GM12878 (cell line): ENCODE measurements around the gene ANKRD55. TPM values are rescaled to one million over a fixed set of nuclear protein-coding genes. Genes with fewer than 3 reads are reported as not detected.
A peak's percentile ranks its signal among the peaks of the same experiment; 100 is the strongest.

Experiments
- ASH2L ChIP-seq: fragments of 300-600, 200-600 bp; sonication (generic); IDR thresholded peaks from 2 replicates; pipeline ENCODE4 v1.6.1; 2017; ENCODE audit warnings: low read depth, mild to moderate bottlenecking, borderline replicate concordance
- BCL11A ChIP-seq: IDR thresholded peaks from 2 replicates; pipeline ENCODE4 v1.6.1; 2011; ENCODE audit warnings: low read depth, low read length
- BHLHE40 ChIP-seq, 2 experiments: fragments of 450-650 bp in 1 of 2; IDR thresholded peaks; 2 replicates each; pipeline ENCODE4 v1.6.1; 2011 to 2017; ENCODE audit warnings: low read depth in 2 of 2, borderline replicate concordance in 1 of 2, improper control_type of control experiment in 1 of 2, low read length in 1 of 2, mild to moderate bottlenecking in 1 of 2
- CHD1 ChIP-seq: IDR thresholded peaks from 2 replicates; pipeline ENCODE4 v1.6.1; 2012; ENCODE audit warnings: low read depth, low read length, improper control_type of control experiment
- EGR1 ChIP-seq, 2 experiments: IDR thresholded peaks; 1 replicate in 1 of 2; 2 replicates in 1 of 2; pipeline ENCODE4 v1.6.1; 2011 to 2012; ENCODE audit warnings: low read depth in 2 of 2, low read length in 2 of 2, borderline replicate concordance in 1 of 2, mild to moderate bottlenecking in 1 of 2, moderate library complexity in 1 of 2
- ELK1 ChIP-seq: IDR thresholded peaks from 2 replicates; pipeline ENCODE4 v1.6.1; 2012; ENCODE audit warnings: low read depth, low read length, improper control_type of control experiment
- HDAC6 ChIP-seq: fragments of 200-600 bp; sonication (generic); IDR thresholded peaks from one replicate; pipeline ENCODE4 v1.8.0; 2017; ENCODE audit warnings: antibody characterized with exemption; ENCODE audit not compliant: unreplicated experiment
- KDM1A ChIP-seq: fragments of 200-600 bp; sonication (generic); IDR thresholded peaks from 2 replicates; pipeline ENCODE4 v1.6.1; 2016; ENCODE audit warnings: borderline replicate concordance
- NFIC ChIP-seq: IDR thresholded peaks from 2 replicates; pipeline ENCODE4 v1.6.1; 2012; ENCODE audit warnings: low read depth, mild to moderate bottlenecking, inconsistent platforms, low read length, moderate library complexity
- NFYA ChIP-seq: IDR thresholded peaks from 2 replicates; pipeline ENCODE4 v1.6.1; 2011; ENCODE audit warnings: low read depth, mild to moderate bottlenecking, low read length, improper control_type of control experiment, borderline replicate concordance
- POLR2A ChIP-seq: IDR thresholded peaks from 2 replicates; pipeline ENCODE4 v1.6.1; 2011; ENCODE audit warnings: low read depth, mild to moderate bottlenecking, low read length
- POU2F2 ChIP-seq: IDR thresholded peaks from 3 replicates; pipeline ENCODE4 v1.6.1; 2011; ENCODE audit warnings: low read depth, mild to moderate bottlenecking, low read length, borderline replicate concordance
- RAD21 ChIP-seq: IDR thresholded peaks from 2 replicates; pipeline ENCODE4 v1.6.1; 2011; ENCODE audit warnings: mild to moderate bottlenecking, low read depth, low read length, moderate library complexity; ENCODE audit not compliant: insufficient read depth
- RB1 ChIP-seq: fragments of 450-650 bp; formaldehyde crosslinking; IDR thresholded peaks from 2 replicates; pipeline ENCODE4 v1.6.1; 2017; ENCODE audit warnings: mild to moderate bottlenecking, borderline replicate concordance
- RBBP5 ChIP-seq: fragments of 200-600 bp; sonication (generic); conservative IDR thresholded peaks from 2 replicates; pipeline ENCODE4 v1.6.1; 2016
- RUNX3 ChIP-seq: IDR thresholded peaks from 2 replicates; pipeline ENCODE4 v1.6.1; 2012; ENCODE audit warnings: low read length, inconsistent platforms
- TCF12 ChIP-seq: IDR thresholded peaks from 2 replicates; pipeline ENCODE4 v1.6.1; 2011; ENCODE audit warnings: low read depth, mild to moderate bottlenecking, low read length
- TCF7 ChIP-seq: IDR thresholded peaks from 2 replicates; pipeline ENCODE4 v1.6.1; 2014; ENCODE audit warnings: antibody characterized with exemption, borderline replicate concordance
- polyA plus RNA-seq, 11 experiments: library from polyadenylated mRNA; depleted of rRNA in 4 of 11; unstranded in 6 of 11; stranded (reverse) in 5 of 11; fragments of >200 nt; fragmentation: Nextera tagmentation in 4 of 11; fragmentation: Illumina TruSeq in 1 of 11; extraction: Ambion mirVana in 4 of 11; extraction: Trizol in 1 of 11; gene quantifications; 1 replicate in 1 of 11; 2 replicates in 10 of 11; pipeline versions ENCODE4 v1.2.1 to v1.2.3, GENCODE V29; 2011 to 2016; ENCODE audit warnings: inconsistent platforms in 2 of 11, missing spikeins in 2 of 11, low read depth in 1 of 11
- total RNA-seq, 4 experiments: library from RNA; depleted of rRNA in 3 of 4; stranded (reverse); fragments of >200 nt in 3 of 4; fragmentation: Illumina TruSeq in 1 of 4; extraction: Trizol in 1 of 4; gene quantifications; 2 replicates each; pipeline versions ENCODE4 v1.2.1 to v1.2.3, GENCODE V29; 2013 to 2021
- TF ChIP-seq, protein P1 (sequence below): fragments of 450-650 bp; formaldehyde crosslinking; IDR thresholded peaks from 2 replicates; pipeline ENCODE4 v1.5.0; 2022; ENCODE audit warnings: mild to moderate bottlenecking, missing genetic modification characterization
- TF ChIP-seq, protein P2 (sequence below): fragments of 450-650 bp; IDR thresholded peaks from 2 replicates; pipeline ENCODE4 v1.6.1; 2018; ENCODE audit warnings: borderline replicate concordance, mild to moderate bottlenecking; ENCODE audit not compliant: partially characterized antibody
- TF ChIP-seq, protein P3 (sequence below): IDR thresholded peaks from 2 replicates; pipeline ENCODE4 v1.6.1; 2012; ENCODE audit warnings: mild to moderate bottlenecking, low read depth, low read length

ANKRD55 gene
- total and polyA plus RNA-seq, 10 of the 15 experiments (the other 5 are each of a cell fraction or from before 2014, with no cell fraction given), result 0.04 TPM; not detected in 9

DNA sequence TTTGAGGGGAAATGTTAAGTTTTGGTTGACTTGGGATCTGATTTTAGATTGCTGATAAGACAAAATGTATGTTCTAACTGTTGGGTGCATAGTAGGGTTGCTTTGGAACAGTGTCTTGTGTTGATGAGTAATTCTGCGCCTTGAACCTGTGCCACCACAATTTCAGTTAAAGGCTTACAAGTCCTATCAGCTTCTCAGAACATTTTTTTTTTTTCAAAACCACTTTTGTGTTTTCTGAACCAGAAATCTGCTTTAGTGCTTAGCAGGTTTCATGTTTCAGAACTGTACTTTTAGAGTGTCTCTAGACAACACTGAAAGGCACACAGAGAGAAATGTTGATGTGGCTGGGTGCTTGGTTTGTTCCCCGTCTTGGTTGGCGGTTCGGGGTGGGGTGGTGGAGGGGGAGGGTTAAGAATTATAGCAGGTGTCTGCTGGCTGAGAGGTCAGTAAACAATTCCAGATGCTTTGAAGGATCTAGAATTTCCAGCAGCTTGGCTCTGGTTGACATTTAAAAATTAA, 84.6 kb downstream of the ANKRD55 start (continued):
- TF ChIP-seq, protein P1, sequence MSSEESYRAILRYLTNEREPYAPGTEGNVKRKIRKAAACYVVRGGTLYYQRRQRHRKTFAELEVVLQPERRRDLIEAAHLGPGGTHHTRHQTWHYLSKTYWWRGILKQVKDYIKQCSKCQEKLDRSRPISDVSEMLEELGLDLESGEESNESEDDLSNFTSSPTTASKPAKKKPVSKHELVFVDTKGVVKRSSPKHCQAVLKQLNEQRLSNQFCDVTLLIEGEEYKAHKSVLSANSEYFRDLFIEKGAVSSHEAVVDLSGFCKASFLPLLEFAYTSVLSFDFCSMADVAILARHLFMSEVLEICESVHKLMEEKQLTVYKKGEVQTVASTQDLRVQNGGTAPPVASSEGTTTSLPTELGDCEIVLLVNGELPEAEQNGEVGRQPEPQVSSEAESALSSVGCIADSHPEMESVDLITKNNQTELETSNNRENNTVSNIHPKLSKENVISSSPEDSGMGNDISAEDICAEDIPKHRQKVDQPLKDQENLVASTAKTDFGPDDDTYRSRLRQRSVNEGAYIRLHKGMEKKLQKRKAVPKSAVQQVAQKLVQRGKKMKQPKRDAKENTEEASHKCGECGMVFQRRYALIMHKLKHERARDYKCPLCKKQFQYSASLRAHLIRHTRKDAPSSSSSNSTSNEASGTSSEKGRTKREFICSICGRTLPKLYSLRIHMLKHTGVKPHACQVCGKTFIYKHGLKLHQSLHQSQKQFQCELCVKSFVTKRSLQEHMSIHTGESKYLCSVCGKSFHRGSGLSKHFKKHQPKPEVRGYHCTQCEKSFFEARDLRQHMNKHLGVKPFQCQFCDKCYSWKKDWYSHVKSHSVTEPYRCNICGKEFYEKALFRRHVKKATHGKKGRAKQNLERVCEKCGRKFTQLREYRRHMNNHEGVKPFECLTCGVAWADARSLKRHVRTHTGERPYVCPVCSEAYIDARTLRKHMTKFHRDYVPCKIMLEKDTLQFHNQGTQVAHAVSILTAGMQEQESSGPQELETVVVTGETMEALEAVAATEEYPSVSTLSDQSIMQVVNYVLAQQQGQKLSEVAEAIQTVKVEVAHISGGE, result no peak
- TF ChIP-seq CHD1 (no peak), NFYA (no peak), NFIC (0 out of 2 replicates have a peak, but pooled peaks have one; percentile 45), EGR1 (IDR thresholded peaks at IDR 0.05; ENCODE audit: borderline replicate concordance in 1 of 2, low read depth in 2 of 2, low read length in 2 of 2) (no peak), POU2F2 (no peak), BCL11A (peak; percentile 60; the same call in 1 of the 2 replicates), RUNX3 (peak; percentile 78), ELK1 (no peak), TCF7 (no peak), RAD21 (no peak), RBBP5 (no peak), ASH2L (no peak), BHLHE40 (IDR thresholded peaks at IDR 0.05; ENCODE audit: borderline replicate concordance in 1 of 2, low read depth in 2 of 2, low read length in 1 of 2) (peak; percentile 80 to 86), HDAC6 (no peak), TCF12 (peak; percentile 62; the same call in 1 of the 2 replicates), POLR2A (no peak), KDM1A (no peak), RB1 (no peak; the same call in 1 of the 2 replicates)
- TF ChIP-seq, protein P2, sequence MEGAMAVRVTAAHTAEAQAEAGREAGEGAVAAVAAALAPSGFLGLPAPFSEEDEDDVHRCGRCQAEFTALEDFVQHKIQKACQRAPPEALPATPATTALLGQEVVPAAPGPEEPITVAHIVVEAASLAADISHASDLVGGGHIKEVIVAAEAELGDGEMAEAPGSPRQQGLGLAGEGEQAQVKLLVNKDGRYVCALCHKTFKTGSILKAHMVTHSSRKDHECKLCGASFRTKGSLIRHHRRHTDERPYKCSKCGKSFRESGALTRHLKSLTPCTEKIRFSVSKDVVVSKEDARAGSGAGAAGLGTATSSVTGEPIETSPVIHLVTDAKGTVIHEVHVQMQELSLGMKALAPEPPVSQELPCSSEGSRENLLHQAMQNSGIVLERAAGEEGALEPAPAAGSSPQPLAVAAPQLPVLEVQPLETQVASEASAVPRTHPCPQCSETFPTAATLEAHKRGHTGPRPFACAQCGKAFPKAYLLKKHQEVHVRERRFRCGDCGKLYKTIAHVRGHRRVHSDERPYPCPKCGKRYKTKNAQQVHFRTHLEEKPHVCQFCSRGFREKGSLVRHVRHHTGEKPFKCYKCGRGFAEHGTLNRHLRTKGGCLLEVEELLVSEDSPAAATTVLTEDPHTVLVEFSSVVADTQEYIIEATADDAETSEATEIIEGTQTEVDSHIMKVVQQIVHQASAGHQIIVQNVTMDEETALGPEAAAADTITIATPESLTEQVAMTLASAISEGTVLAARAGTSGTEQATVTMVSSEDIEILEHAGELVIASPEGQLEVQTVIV, result no peak
- TF ChIP-seq, protein P3, sequence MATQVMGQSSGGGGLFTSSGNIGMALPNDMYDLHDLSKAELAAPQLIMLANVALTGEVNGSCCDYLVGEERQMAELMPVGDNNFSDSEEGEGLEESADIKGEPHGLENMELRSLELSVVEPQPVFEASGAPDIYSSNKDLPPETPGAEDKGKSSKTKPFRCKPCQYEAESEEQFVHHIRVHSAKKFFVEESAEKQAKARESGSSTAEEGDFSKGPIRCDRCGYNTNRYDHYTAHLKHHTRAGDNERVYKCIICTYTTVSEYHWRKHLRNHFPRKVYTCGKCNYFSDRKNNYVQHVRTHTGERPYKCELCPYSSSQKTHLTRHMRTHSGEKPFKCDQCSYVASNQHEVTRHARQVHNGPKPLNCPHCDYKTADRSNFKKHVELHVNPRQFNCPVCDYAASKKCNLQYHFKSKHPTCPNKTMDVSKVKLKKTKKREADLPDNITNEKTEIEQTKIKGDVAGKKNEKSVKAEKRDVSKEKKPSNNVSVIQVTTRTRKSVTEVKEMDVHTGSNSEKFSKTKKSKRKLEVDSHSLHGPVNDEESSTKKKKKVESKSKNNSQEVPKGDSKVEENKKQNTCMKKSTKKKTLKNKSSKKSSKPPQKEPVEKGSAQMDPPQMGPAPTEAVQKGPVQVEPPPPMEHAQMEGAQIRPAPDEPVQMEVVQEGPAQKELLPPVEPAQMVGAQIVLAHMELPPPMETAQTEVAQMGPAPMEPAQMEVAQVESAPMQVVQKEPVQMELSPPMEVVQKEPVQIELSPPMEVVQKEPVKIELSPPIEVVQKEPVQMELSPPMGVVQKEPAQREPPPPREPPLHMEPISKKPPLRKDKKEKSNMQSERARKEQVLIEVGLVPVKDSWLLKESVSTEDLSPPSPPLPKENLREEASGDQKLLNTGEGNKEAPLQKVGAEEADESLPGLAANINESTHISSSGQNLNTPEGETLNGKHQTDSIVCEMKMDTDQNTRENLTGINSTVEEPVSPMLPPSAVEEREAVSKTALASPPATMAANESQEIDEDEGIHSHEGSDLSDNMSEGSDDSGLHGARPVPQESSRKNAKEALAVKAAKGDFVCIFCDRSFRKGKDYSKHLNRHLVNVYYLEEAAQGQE, result no peak
